HG03571 (cell line): ENCODE results near the gene C3orf49.

Experiments used
- ATAC-seq: cut with Tn5 transposase; IDR thresholded peaks from one replicate; pipeline ENCODE4 v1.9.1; 2021; ENCODE audit not compliant: unreplicated experiment

The C3orf49 gene

GRCh38 chr3:63819151-63819398 is at the start of gene C3orf49:
Gene C3orf49 (plus strand): TSS chr3:63819299. CDS start chr3:63819472, 173 bp downstream.
- ATAC-seq: no peak

GRCh38 chr3:63774781-63775180 is 44.3 kb upstream of the C3orf49 start:
- no peak for ATAC-seq

- ATAC-seq: no peak
Observed at GRCh38 chr3:63779227-63779626, 39.9 kb upstream of the C3orf49 start.

- ATAC-seq: no peak
Observed at GRCh38 chr3:63791974-63792373, 27.1 kb upstream of the C3orf49 start.

GRCh38 chr3:63795438-63795837 is 23.7 kb upstream of the C3orf49 start:
- no peak for ATAC-seq

GRCh38 chr3:63798544-63798943 is 20.6 kb upstream of the C3orf49 start:
- no peak for ATAC-seq

GRCh38 chr3:63798949-63799348 is 20.1 kb upstream of the C3orf49 start:
- ATAC-seq: no peak

- ATAC-seq: no peak
Observed at GRCh38 chr3:63800097-63800496, 19.0 kb upstream of the C3orf49 start.

GRCh38 chr3:63803911-63804310 is 15.2 kb upstream of the C3orf49 start:
- no peak for ATAC-seq

GRCh38 chr3:63807961-63808565 is 11.0 kb upstream of the C3orf49 start:
- ATAC-seq: no peak

GRCh38 chr3:63808633-63809032 is 10.5 kb upstream of the C3orf49 start:
- ATAC-seq: no peak

- no peak for ATAC-seq
Observed at GRCh38 chr3:63809607-63810006, 9.5 kb upstream of the C3orf49 start.

GRCh38 chr3:63814237-63814636 is 4.9 kb upstream of the C3orf49 start:
- no peak for ATAC-seq

GRCh38 chr3:63817225-63817624 is 1.9 kb upstream of the C3orf49 start:
- ATAC-seq: no peak

GRCh38 chr3:63818282-63819150 is 583 bp upstream of the C3orf49 start:
- peak; percentile 78 for ATAC-seq

GRCh38 chr3:63824309-63824708 is 5.2 kb downstream of the C3orf49 start:
- ATAC-seq: no peak

- no peak for ATAC-seq
Observed at GRCh38 chr3:63830526-63830925, 11.4 kb downstream of the C3orf49 start.

- no peak for ATAC-seq
Observed at GRCh38 chr3:63832395-63832794, 13.3 kb downstream of the C3orf49 start.

GRCh38 chr3:63841704-63842103 is 22.6 kb downstream of the C3orf49 start:
- no peak for ATAC-seq

GRCh38 chr3:63842127-63842526 is 23.0 kb downstream of the C3orf49 start:
- ATAC-seq: no peak

- no peak for ATAC-seq
Observed at GRCh38 chr3:63845215-63845614, 26.1 kb downstream of the C3orf49 start.

GRCh38 chr3:63847718-63848450 is 28.8 kb downstream of the C3orf49 start:
- ATAC-seq: no peak
